HepG2 (cell line): ENCODE results near the gene GPR31. TPM values are rescaled to one million over a fixed set of nuclear protein-coding genes. Genes with fewer than 3 reads are reported as not detected.

Source experiments
- CREBL2 ChIP-seq: sonication (generic); formaldehyde crosslinking; IDR thresholded peaks from 2 replicates; pipeline ENCODE4 v1.8.1; 2023; ENCODE audit warnings: missing genetic modification reagents, mild to moderate bottlenecking, borderline replicate concordance
- FOXA1 ChIP-seq, 2 experiments: fragments of 450-650 bp in 1 of 2; sonication (generic) in 1 of 2; formaldehyde crosslinking in 1 of 2; IDR thresholded peaks; 2 replicates each; pipeline versions ENCODE4 v1.4.0 to v1.6.1; 2016 to 2020; ENCODE audit warnings: missing genetic modification reagents in 1 of 2
- GABPB1 ChIP-seq: IDR thresholded peaks from 2 replicates; pipeline ENCODE4 v1.6.1; 2016; ENCODE audit warnings: mild to moderate bottlenecking, missing genetic modification reagents, moderate library complexity, missing compliant biosample characterization
- LBX2 ChIP-seq: sonication (generic); formaldehyde crosslinking; IDR thresholded peaks from 2 replicates; pipeline ENCODE4 v1.5.0; 2020; ENCODE audit warnings: missing genetic modification reagents, mild to moderate bottlenecking, borderline replicate concordance
- NR1H2 ChIP-seq: sonication (generic); formaldehyde crosslinking; IDR thresholded peaks from 2 replicates; pipeline ENCODE4 v1.8.1; 2022; ENCODE audit warnings: low read depth, missing genetic modification reagents, borderline replicate concordance
- TFAP4 ChIP-seq: sonication (generic); IDR thresholded peaks from 2 replicates; pipeline ENCODE4 v1.6.1; 2016; ENCODE audit warnings: low read depth, borderline replicate concordance
- ZBTB2 ChIP-seq: sonication (generic); formaldehyde crosslinking; IDR thresholded peaks from 2 replicates; pipeline ENCODE4 v1.8.0; 2022; ENCODE audit warnings: low read depth, missing genetic modification reagents
- ZBTB3 ChIP-seq: sonication (generic); formaldehyde crosslinking; IDR thresholded peaks from 2 replicates; pipeline ENCODE4 v1.4.0; 2020; ENCODE audit warnings: low read depth, mild to moderate bottlenecking, moderate library complexity, missing genetic modification reagents, borderline replicate concordance
- ZFP82 ChIP-seq: sonication (generic); formaldehyde crosslinking; IDR thresholded peaks from 2 replicates; pipeline ENCODE4 v1.5.1; 2020; ENCODE audit warnings: mild to moderate bottlenecking, missing genetic modification reagents, borderline replicate concordance
- ZKSCAN1 ChIP-seq: fragments of 150-350 bp; IDR thresholded peaks from 2 replicates; pipeline ENCODE4 v1.6.1; 2014; ENCODE audit warnings: low read length
- ZNF251 ChIP-seq: sonication (generic); formaldehyde crosslinking; IDR thresholded peaks from 2 replicates; pipeline ENCODE4 v1.9.0; 2021; ENCODE audit warnings: mild to moderate bottlenecking, missing genetic modification reagents
- ZNF644 ChIP-seq: IDR thresholded peaks from 2 replicates; pipeline ENCODE4 v1.6.1; 2016; ENCODE audit warnings: low read depth
- ZNF670 ChIP-seq: sonication (generic); formaldehyde crosslinking; IDR thresholded peaks from 2 replicates; pipeline ENCODE4 v1.8.0; 2022; ENCODE audit warnings: mild to moderate bottlenecking, missing genetic modification reagents, borderline replicate concordance
- ZNF768 ChIP-seq: sonication (generic); formaldehyde crosslinking; IDR thresholded peaks from 2 replicates; pipeline ENCODE4 v1.4.0; 2020; ENCODE audit warnings: missing genetic modification reagents
- ZSCAN9 ChIP-seq: IDR thresholded peaks from 2 replicates; pipeline ENCODE4 v1.6.1; 2016; ENCODE audit warnings: borderline replicate concordance
- polyA plus RNA-seq, 8 experiments: library from polyadenylated mRNA; depleted of rRNA in 3 of 8; stranded (reverse) in 7 of 8; unstranded in 1 of 8; fragments of >200 nt; fragmentation: Illumina TruSeq in 4 of 8; extraction: Trizol in 4 of 8; gene quantifications; 2 replicates each; pipeline versions ENCODE4 v1.2.1 to v1.2.3, GENCODE V29; 2011 to 2016; ENCODE audit warnings: low read depth in 4 of 8, missing spikeins in 1 of 8, mixed read lengths in 1 of 8; ENCODE audit not compliant: insufficient read depth in 1 of 8
- total RNA-seq, 5 experiments: library from RNA; depleted of rRNA; stranded (reverse); fragments of >200 nt; fragmentation: Illumina TruSeq; extraction: Trizol; gene quantifications; 2 replicates each; pipeline ENCODE4 v1.2.3, GENCODE V29; 2016; ENCODE audit warnings: low read depth in 1 of 5
- TF ChIP-seq, protein P1 (sequence below): sonication (generic); formaldehyde crosslinking; IDR thresholded peaks from 2 replicates; pipeline ENCODE4 v1.4.0; 2020; ENCODE audit warnings: missing genetic modification reagents, mild to moderate bottlenecking, borderline replicate concordance
- TF ChIP-seq, protein P2 (sequence below): sonication (generic); formaldehyde crosslinking; IDR thresholded peaks from 2 replicates; pipeline ENCODE4 v1.8.0; 2022; ENCODE audit warnings: mild to moderate bottlenecking, missing genetic modification reagents
- TF ChIP-seq, protein P3 (sequence below): sonication (generic); formaldehyde crosslinking; IDR thresholded peaks from 2 replicates; pipeline ENCODE4 v1.8.0; 2022; ENCODE audit warnings: mild to moderate bottlenecking, missing genetic modification reagents, borderline replicate concordance

GPR31 gene
- total and polyA plus RNA-seq, 2 of the 13 experiments (the other 11 are each of a cell fraction or from before 2014, with no cell fraction given) = not detected

DNA sequence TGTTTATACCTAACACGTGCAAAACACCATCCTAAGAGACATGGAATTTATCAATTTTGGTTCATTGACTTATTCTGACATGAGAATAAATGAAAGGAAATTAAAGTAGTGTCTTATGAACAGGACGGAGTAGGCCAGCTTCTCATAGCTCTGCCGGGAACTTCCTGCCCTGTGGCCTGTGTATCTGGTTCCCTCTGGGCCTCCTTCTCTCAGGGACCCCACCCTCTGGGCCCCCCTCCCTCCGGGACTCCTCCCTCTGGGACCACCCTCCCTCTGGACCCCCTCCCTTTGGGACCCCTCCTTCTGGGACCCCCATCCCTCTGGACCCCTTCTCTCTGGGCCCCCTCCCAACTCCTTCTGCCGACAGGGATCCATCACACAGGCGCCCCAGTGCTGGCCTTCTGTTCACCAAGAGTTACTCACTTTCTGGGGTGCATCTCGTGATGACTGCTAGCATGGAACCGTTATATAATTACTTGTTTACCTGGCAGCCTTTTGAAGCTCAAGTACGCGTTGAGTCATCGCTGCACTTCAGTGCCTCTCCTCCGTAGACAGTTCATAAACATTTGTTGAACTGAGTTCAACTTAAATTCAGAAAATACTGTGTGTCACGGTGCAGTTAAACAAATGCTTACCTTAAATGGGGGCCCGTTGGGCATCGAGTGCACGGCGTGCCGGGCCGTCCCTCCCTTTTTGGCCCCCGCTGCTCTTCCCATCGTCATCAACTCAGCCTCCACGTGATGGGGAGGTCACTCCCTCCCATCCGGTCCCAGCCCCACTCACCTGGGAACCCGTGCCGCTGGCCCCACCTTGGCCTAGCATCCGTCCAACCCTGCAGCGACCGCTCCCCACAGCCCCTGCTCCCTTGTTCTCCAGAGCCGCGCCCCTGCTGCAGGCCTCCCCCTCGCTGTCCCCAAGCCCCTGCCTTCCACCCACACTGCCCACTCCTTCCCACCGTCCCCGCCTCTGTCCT lies 26.8 kb downstream of the GPR31 start (continued):
- TF ChIP-seq NR1H2 (no peak), ZNF251 (CRISPR knock-in tag) (no peak), ZNF768 (CRISPR knock-in tag) (no peak), GABPB1 (CRISPR knock-in tag) (peak; percentile 80), LBX2 (CRISPR knock-in tag) (no peak), ZSCAN9 (peak; percentile 92), CREBL2 (CRISPR knock-in tag) (no peak; the same call in 1 of the 2 replicates), TFAP4 (0 out of 2 replicates have a peak, but pooled peaks have one; percentile 6), ZKSCAN1 (no peak), ZBTB2 (CRISPR knock-in tag) (no peak), ZNF670 (CRISPR knock-in tag) (0 out of 2 replicates have a peak, but pooled peaks have one; percentile 36), ZNF644 (CRISPR knock-in tag) (0 out of 2 replicates have a peak, but pooled peaks have one; percentile 45), ZBTB3 (CRISPR knock-in tag) (no peak), ZFP82 (CRISPR knock-in tag) (no peak; the same call in 1 of the 2 replicates), FOXA1 (IDR thresholded peaks at IDR 0.05) (0 out of 2 replicates have a peak, but pooled peaks have one; percentile 31), FOXA1 (CRISPR knock-in tag; IDR thresholded peaks at IDR 0.05) (peak; percentile 89)
- TF ChIP-seq, protein P1, sequence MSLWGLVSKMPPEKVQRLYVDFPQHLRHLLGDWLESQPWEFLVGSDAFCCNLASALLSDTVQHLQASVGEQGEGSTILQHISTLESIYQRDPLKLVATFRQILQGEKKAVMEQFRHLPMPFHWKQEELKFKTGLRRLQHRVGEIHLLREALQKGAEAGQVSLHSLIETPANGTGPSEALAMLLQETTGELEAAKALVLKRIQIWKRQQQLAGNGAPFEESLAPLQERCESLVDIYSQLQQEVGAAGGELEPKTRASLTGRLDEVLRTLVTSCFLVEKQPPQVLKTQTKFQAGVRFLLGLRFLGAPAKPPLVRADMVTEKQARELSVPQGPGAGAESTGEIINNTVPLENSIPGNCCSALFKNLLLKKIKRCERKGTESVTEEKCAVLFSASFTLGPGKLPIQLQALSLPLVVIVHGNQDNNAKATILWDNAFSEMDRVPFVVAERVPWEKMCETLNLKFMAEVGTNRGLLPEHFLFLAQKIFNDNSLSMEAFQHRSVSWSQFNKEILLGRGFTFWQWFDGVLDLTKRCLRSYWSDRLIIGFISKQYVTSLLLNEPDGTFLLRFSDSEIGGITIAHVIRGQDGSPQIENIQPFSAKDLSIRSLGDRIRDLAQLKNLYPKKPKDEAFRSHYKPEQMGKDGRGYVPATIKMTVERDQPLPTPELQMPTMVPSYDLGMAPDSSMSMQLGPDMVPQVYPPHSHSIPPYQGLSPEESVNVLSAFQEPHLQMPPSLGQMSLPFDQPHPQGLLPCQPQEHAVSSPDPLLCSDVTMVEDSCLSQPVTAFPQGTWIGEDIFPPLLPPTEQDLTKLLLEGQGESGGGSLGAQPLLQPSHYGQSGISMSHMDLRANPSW (CRISPR knock-in tag) = no peak
- TF ChIP-seq, protein P2, sequence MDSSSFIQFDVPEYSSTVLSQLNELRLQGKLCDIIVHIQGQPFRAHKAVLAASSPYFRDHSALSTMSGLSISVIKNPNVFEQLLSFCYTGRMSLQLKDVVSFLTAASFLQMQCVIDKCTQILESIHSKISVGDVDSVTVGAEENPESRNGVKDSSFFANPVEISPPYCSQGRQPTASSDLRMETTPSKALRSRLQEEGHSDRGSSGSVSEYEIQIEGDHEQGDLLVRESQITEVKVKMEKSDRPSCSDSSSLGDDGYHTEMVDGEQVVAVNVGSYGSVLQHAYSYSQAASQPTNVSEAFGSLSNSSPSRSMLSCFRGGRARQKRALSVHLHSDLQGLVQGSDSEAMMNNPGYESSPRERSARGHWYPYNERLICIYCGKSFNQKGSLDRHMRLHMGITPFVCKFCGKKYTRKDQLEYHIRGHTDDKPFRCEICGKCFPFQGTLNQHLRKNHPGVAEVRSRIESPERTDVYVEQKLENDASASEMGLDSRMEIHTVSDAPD (CRISPR knock-in tag) = no peak
- TF ChIP-seq, protein P3, sequence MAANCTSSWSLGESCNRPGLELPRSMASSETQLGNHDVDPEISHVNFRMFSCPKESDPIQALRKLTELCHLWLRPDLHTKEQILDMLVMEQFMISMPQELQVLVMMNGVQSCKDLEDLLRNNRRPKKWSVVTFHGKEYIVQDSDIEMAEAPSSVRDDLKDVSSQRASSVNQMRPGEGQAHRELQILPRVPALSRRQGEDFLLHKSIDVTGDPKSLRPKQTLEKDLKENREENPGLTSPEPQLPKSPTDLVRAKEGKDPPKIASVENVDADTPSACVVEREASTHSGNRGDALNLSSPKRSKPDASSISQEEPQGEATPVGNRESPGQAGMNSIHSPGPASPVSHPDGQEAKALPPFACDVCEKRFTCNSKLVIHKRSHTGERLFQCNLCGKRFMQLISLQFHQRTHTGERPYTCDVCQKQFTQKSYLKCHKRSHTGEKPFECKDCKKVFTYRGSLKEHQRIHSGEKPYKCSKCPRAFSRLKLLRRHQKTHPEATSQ (CRISPR knock-in tag) = no peak
